HCT116 (cell line): Measurements from ENCODE around the gene MRPL1. TPM values are rescaled to one million over a fixed set of nuclear protein-coding genes. Genes with fewer than 3 reads are reported as not detected.
"Not testable (repeated sequence)": the region's sequence is repeated elsewhere in the genome, so short reads cannot be mapped to it uniquely, and the experiment has no call there.

ENCODE experiments used
- ATAC-seq: fragments of 200-7000 bp; cut with Tn5 transposase; 2 replicates; pipeline ENCODE4 v1.9.1; 2020; ENCODE audit warnings: mild to moderate bottlenecking, moderate library complexity
- BruUV-seq: library from RNA; stranded (reverse); fragments of 400-500 nt; replicated peaks from 2 replicates; lab custom pipeline; 2021; lab: Mats Ljungman, UMichigan
- CTCF ChIA-PET: fragments of 300-600 bp; sonication (Branson Sonifier 250); formaldehyde crosslinking; loops from one replicate; lab custom pipeline; 2021; ENCODE audit warnings: antibody characterized with exemption; lab: Charles Lee
- POLR2A ChIA-PET: fragments of 300-600, 350-600 bp; sonication (Branson Sonifier 250); formaldehyde crosslinking; loops from one replicate; lab custom pipeline; 2021; ENCODE audit warnings: antibody characterized with exemption; lab: Charles Lee
- RAD21 ChIA-PET, 2 experiments: fragments of 300-600 bp; sonication (Branson Sonifier 250); formaldehyde crosslinking; loops; one replicate each; lab custom pipeline; 2023; ENCODE audit warnings: low total read pairs in 2 of 2; ENCODE audit not compliant: uncharacterized antibody in 2 of 2, unreplicated experiment in 2 of 2, low non-redundant PET in 1 of 2; lab: Charles Lee
- DNase-seq: peaks from one replicate; pipeline ENCODE4 v3.0.0-alpha.2; 2010; ENCODE audit warnings: low read depth, low spot score
- H2AFZ ChIP-seq: fragments of 200-600 bp; shearing (Covaris generic), sonication (generic); 2 replicates; pipeline ENCODE4 v1.6.1; 2017; ENCODE audit warnings: low read depth, mixed run types, mixed read lengths, antibody characterized with exemption, low read length; ENCODE audit not compliant: poor library complexity, severe bottlenecking
- H3K27ac ChIP-seq: 2 replicates; pipeline ENCODE4 v1.5.1; 2012; ENCODE audit warnings: low read depth, low read length
- H3K27me3 ChIP-seq: fragments of 200-600 bp; sonication (generic); 2 replicates; pipeline ENCODE4 v1.6.1; 2016; ENCODE audit warnings: mixed run types, low read length, mixed read lengths; ENCODE audit not compliant: insufficient read depth
- H3K36me3 ChIP-seq, 2 experiments: fragments of 200-500 bp in 1 of 2; fragments of 200-600 bp in 1 of 2; sonication (Bioruptor generic) in 1 of 2; sonication (generic) in 1 of 2; 2 replicates each; pipeline versions ENCODE4 v1.5.1 to v1.6.1; 2014 to 2016; ENCODE audit warnings: low read length in 2 of 2, inconsistent platforms in 1 of 2, mixed read lengths in 1 of 2, mixed run types in 1 of 2; ENCODE audit not compliant: insufficient read depth in 2 of 2, control insufficient read depth in 1 of 2
- H3K4me1 ChIP-seq, 2 experiments: fragments of 200-600 bp in 1 of 2; sonication (generic) in 1 of 2; 2 replicates each; pipeline versions ENCODE4 v1.5.1 to v1.6.1; 2012 to 2017; ENCODE audit warnings: low read length in 2 of 2, inconsistent platforms in 1 of 2, mild to moderate bottlenecking in 1 of 2, mixed read lengths in 1 of 2, mixed run types in 1 of 2, moderate library complexity in 1 of 2; ENCODE audit not compliant: insufficient read depth in 2 of 2, control insufficient read depth in 1 of 2
- H3K4me2 ChIP-seq: fragments of 200-600 bp; sonication (generic); 2 replicates; pipeline ENCODE4 v1.6.1; 2017; ENCODE audit warnings: mixed run types, low read length, mixed read lengths
- H3K4me3 ChIP-seq, 2 experiments: fragments of 200-600 bp in 1 of 2; sonication (generic) in 1 of 2; replicated peaks in 1 of 2; 2 replicates each; pipeline ENCODE4 v1.5.1; 2011 to 2016; ENCODE audit warnings: low read length in 2 of 2, control low read depth in 1 of 2, low read depth in 1 of 2, mild to moderate bottlenecking in 1 of 2, mixed read lengths in 1 of 2, mixed run types in 1 of 2
- H3K79me2 ChIP-seq: fragments of 200-600 bp; sonication (generic); 2 replicates; pipeline ENCODE4 v1.6.1; 2017; ENCODE audit warnings: mild to moderate bottlenecking, mixed run types, low read length, moderate library complexity, mixed read lengths; ENCODE audit not compliant: insufficient read depth
- H3K9ac ChIP-seq: fragments of 200-600 bp; sonication (generic); 2 replicates; pipeline ENCODE4 v1.6.1; 2016; ENCODE audit warnings: low read length, mixed read lengths
- H3K9me2 ChIP-seq: fragments of 200-600 bp; sonication (generic), shearing (Covaris generic); 2 replicates; pipeline ENCODE4 v1.6.1; 2017; ENCODE audit warnings: mixed run types, mild to moderate bottlenecking, moderate library complexity; ENCODE audit not compliant: insufficient read depth
- H3K9me3 ChIP-seq, 2 experiments: fragments of 200-500 bp in 1 of 2; fragments of 200-600 bp in 1 of 2; sonication (Bioruptor generic) in 1 of 2; sonication (generic) in 1 of 2; 2 replicates each; pipeline ENCODE4 v1.6.1; 2014 to 2017; ENCODE audit warnings: low read length in 2 of 2, mixed read lengths in 2 of 2, inconsistent platforms in 1 of 2, low read depth in 1 of 2, mild to moderate bottlenecking in 1 of 2, mixed run types in 1 of 2, moderate library complexity in 1 of 2; ENCODE audit not compliant: control insufficient read depth in 1 of 2, insufficient read depth in 1 of 2
- H4K20me1 ChIP-seq: fragments of 200-600 bp; sonication (generic), shearing (Covaris generic); 2 replicates; pipeline ENCODE4 v1.6.1; 2017; ENCODE audit warnings: mixed run types, mild to moderate bottlenecking, moderate library complexity; ENCODE audit not compliant: insufficient read depth
- CTCF ChIP-seq, 3 experiments: fragments of 200-600 bp in 1 of 3; sonication (generic) in 1 of 3; IDR thresholded peaks in 2 of 3; conservative IDR thresholded peaks in 1 of 3; 2 replicates each; pipeline ENCODE4 v1.5.1; 2012 to 2017; ENCODE audit warnings: low read depth in 2 of 3, low read length in 2 of 3, antibody characterized with exemption in 1 of 3, borderline replicate concordance in 1 of 3, control low read depth in 1 of 3, mild to moderate bottlenecking in 1 of 3, mixed read lengths in 1 of 3, mixed run types in 1 of 3, moderate library complexity in 1 of 3; ENCODE audit not compliant: insufficient read depth in 1 of 3
- POLR2A ChIP-seq: IDR thresholded peaks from 2 replicates; pipeline ENCODE4 v1.7.0; 2011; ENCODE audit warnings: borderline replicate concordance; ENCODE audit not compliant: insufficient read depth, insufficient read length; ENCODE audit errors: extremely low read depth
- SIN3A ChIP-seq: IDR thresholded peaks from 2 replicates; pipeline ENCODE4 v1.6.1; 2012; ENCODE audit warnings: low read depth
- YY1 ChIP-seq: IDR thresholded peaks from 2 replicates; pipeline ENCODE4 v1.6.1; 2011; ENCODE audit warnings: low read length, low read depth, moderate library complexity, mild to moderate bottlenecking; ENCODE audit not compliant: insufficient replicate concordance; ENCODE audit errors: extremely low read depth
- intact Hi-C: fragments of 100-400 bp; cut with micrococcal nuclease; formaldehyde crosslinking; loops from 2 replicates; pipeline ENCODE4 v1.10.0; 2022
- total RNA-seq: library from RNA; stranded (reverse); gene quantifications from one replicate; pipeline ENCODE4 v1.2.1, GENCODE V29; 2021; ENCODE audit not compliant: unreplicated experiment

Gene MRPL1
- total RNA-seq, 1 experiment from 2014 or later = 54.9 TPM

DNA sequence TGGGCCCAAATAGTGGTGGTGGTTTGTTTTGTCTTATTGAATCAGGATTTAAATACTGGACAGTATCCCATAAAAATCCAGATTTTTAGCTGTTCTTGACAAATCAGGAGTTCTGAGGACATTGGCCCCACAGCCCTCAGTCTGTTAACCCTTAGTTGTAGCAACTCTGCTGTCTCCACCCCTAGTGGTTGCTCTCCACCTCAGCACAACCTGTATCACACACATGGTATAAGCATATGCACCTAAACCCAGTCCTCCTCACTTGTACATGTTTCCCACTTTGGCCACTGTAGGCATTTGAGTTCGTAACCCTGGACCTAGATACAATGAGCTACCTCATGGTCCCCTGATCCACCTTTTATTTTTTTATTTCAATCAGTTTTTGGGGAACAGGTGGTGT, 75.9 kb downstream of the MRPL1 start:
- ChIA-PET POLR2A (no interaction called here), RAD21 (no interaction called here), CTCF (interaction anchor here (1.0 kb wide), 1 partner anchor 10 kb away, joined by 4 read pairs; no protein-coding TSS in a partner anchor)
- DNase-seq (no peak), ATAC-seq (peak; percentile 54; the same call in 1 of the 2 replicates)
- BruUV-seq = no TSS peak
- H3K9ac ChIP-seq = no peak overlapping the region
- H3K4me1 ChIP-seq = no peaks in the 10 kb centered on the region
- intact Hi-C loops = no loop called here
- H3K4me2 ChIP-seq = no peak overlapping the region
- no peak overlapping the region for H2AFZ ChIP-seq
- H3K79me2 ChIP-seq = peaks cover 14% of the 10 kb centered on the region
- H3K9me2 ChIP-seq = no peaks in the 10 kb centered on the region
- H3K36me3 ChIP-seq = no peaks in the 10 kb centered on the region
- H3K27me3 ChIP-seq = no peaks in the 10 kb centered on the region
- no peak overlapping the region for H3K4me3 ChIP-seq
- no peaks in the 10 kb centered on the region for H4K20me1 ChIP-seq
- no peaks in the 10 kb centered on the region for H3K9me3 ChIP-seq
- no peak overlapping the region for H3K27ac ChIP-seq
- no peak for TF ChIP-seq POLR2A
- no peak for TF ChIP-seq SIN3A
- no peak for TF ChIP-seq YY1
- 0 out of 6 replicates have a peak, but pooled peaks of 1 of the 3 experiments have one; percentile 21 for TF ChIP-seq CTCF (IDR thresholded peaks at IDR 0.05 in 2 of 3, conservative IDR thresholded peaks at IDR 0.05 in 1 of 3; ENCODE audit: borderline replicate concordance in 1 of 3, insufficient read depth in 1 of 3, low read depth in 2 of 3, low read length in 2 of 3)

GRCh38 chr4:77945929-77946328, 83.3 kb downstream of the MRPL1 start:
- POLR2A ChIA-PET, H3K9me2 ChIP-seq, H3K9me3 ChIP-seq, DNase-seq, H3K9ac ChIP-seq, H3K4me2 ChIP-seq, H3K27ac ChIP-seq, ATAC-seq, H2AFZ ChIP-seq, RAD21 ChIA-PET, CTCF ChIA-PET, H3K27me3 ChIP-seq, H4K20me1 ChIP-seq, H3K36me3 ChIP-seq, H3K4me3 ChIP-seq, H3K4me1 ChIP-seq, BruUV-seq, intact Hi-C loops: not testable (repeated sequence)
- peaks cover 11% of the 10 kb centered on the region; the same call in 1 of the 2 replicates for H3K79me2 ChIP-seq
